ENCODE data around the gene DIP2C. TPM values are rescaled to one million over a fixed set of nuclear protein-coding genes. Genes with fewer than 3 reads are reported as not detected.
"Not testable (repeated sequence)": the region's sequence is repeated elsewhere in the genome, so short reads cannot be mapped to it uniquely, and the experiment has no call there.

Gene DIP2C
- total RNA-seq, 1 donor = 19.9 TPM

GRCh38 chr10:451856-452255, 237.6 kb downstream of the DIP2C start:
- DNase-seq (ENCODE audit: low read depth) = no peak
- no peak for TF ChIP-seq CTCF (IDR thresholded peaks at IDR 0.05; ENCODE audit: insufficient read depth, low read depth, low read length)
- no peak overlapping the region for H3K4me3 ChIP-seq (ENCODE audit: low read depth, low read length)

GRCh38 chr10:451021-451471, 238.4 kb downstream of the DIP2C start:
- peak; percentile 39 for DNase-seq (ENCODE audit: low read depth)
- H3K4me3 ChIP-seq (ENCODE audit: low read depth, low read length) = no peak overlapping the region
- TF ChIP-seq CTCF (IDR thresholded peaks at IDR 0.05; ENCODE audit: insufficient read depth, low read depth, low read length) = no peak

- DNase-seq (ENCODE audit: low read depth) = no peak
- TF ChIP-seq CTCF (IDR thresholded peaks at IDR 0.05; ENCODE audit: insufficient read depth, low read depth, low read length) = no peak
- H3K4me3 ChIP-seq (ENCODE audit: low read depth, low read length) = no peak overlapping the region
Measured at GRCh38 chr10:450463-450862, 239.0 kb downstream of the DIP2C start.

- DNase-seq (ENCODE audit: low read depth) = not testable (repeated sequence)
Measured at GRCh38 chr10:449331-449730, 240.1 kb downstream of the DIP2C start.

GRCh38 chr10:443459-443858, 246.0 kb downstream of the DIP2C start:
- DNase-seq (ENCODE audit: low read depth) = no peak
- no peak for TF ChIP-seq CTCF (IDR thresholded peaks at IDR 0.05; ENCODE audit: insufficient read depth, low read depth, low read length)
- H3K4me3 ChIP-seq (ENCODE audit: low read depth, low read length) = no peak overlapping the region

More at GRCh38 chr10:449331-449730, 240.1 kb downstream of the DIP2C start:
- not testable (repeated sequence) for H3K4me3 ChIP-seq (ENCODE audit: low read depth, low read length)

GRCh38 chr10:442209-442608, 247.3 kb downstream of the DIP2C start:
- no peak for DNase-seq (ENCODE audit: low read depth)
- no peak overlapping the region for H3K4me3 ChIP-seq (ENCODE audit: low read depth, low read length)
- no peak for TF ChIP-seq CTCF (IDR thresholded peaks at IDR 0.05; ENCODE audit: insufficient read depth, low read depth, low read length)

- no peak overlapping the region for H3K4me3 ChIP-seq (ENCODE audit: low read depth, low read length)
- no peak for DNase-seq (ENCODE audit: low read depth)
- no peak for TF ChIP-seq CTCF (IDR thresholded peaks at IDR 0.05; ENCODE audit: insufficient read depth, low read depth, low read length)
Measured at GRCh38 chr10:441659-442058, 247.8 kb downstream of the DIP2C start.
